ENCODE measurements around the gene FAM168B.
"Not testable (repeated sequence)": the region's sequence is repeated elsewhere in the genome, so short reads cannot be mapped to it uniquely, and the experiment has no call there.

The FAM168B gene, protein sequence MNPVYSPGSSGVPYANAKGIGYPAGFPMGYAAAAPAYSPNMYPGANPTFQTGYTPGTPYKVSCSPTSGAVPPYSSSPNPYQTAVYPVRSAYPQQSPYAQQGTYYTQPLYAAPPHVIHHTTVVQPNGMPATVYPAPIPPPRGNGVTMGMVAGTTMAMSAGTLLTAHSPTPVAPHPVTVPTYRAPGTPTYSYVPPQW

DNA sequence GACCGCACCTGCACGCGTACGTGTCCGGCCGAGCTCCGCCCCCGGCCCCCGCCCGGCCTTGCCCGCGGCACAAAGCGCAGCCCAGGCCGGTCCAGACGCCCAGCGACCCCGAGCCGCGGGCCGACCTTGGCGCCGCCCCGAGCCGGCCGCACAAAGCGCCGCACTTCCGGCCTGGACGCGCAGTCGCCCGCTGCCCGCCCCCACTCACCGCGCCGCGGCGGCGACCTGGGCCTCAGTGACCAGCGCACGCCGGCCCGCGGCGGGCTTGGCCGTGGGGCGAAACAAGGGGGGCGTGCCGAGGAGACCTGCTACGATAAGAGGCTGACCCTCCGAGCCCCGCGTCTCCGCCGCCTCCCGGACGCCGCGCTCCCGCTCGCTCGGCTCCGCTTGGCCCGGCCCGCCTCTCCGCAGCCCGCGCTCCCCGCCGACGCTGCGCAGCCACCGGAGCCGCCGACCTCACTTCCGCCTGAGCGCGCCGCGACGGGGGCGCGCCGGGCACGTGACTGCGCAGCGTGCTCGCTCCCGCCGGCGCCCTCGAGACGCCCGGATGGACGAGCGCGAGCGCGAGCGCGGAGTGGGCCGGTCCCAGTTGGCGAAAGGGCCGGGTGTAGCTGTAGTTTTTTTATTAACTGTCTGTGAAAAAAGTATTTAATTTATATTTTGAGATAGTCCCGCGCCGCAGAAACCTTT lies at the start of gene FAM168B:
Gene FAM168B, minus strand, starts transcription at position 455 of the 690 bp plus-strand sequence. CDS start 10,814 bp downstream, outside the sequence.
- Mint-ChIP-seq H3K9me3 (no peaks in the 10 kb centered on the region), H3K27ac (peak within 1 kb of the TSS; percentile 97), H3K4me3 (peak within 1 kb of the TSS; percentile 93), H3K36me3 (ENCODE audit: low read depth) (peaks cover 19% of the 10 kb centered on the region), H3K27me3 (no peaks in the 10 kb centered on the region), H3K4me1 (ENCODE audit: low read depth) (peaks cover 36% of the 10 kb centered on the region)

DNA sequence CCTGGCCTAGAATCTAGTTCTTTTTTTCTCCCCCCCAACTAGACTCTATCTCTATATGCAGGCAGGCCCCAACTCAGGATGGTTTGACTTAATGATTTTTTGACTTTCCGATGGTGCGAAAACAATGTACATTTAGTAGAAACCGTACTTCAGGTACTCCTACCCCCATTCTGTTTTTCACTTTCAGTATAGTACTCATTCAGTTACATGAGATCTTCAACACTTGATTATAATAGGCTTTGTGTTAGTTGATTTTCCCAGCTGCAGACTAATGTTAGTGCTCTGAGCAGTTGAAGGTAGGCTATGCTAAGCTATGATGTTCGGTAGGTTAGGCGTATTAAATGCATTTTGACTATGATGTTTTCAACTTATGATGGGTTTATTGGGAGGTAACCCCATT lies 49.6 kb upstream of the FAM168B start:
- H3K27ac Mint-ChIP-seq, result no peak overlapping the region
- no peaks in the 10 kb centered on the region for H3K9me3 Mint-ChIP-seq
- H3K4me3 Mint-ChIP-seq, result no peak overlapping the region
- peaks cover 59% of the 10 kb centered on the region for H3K36me3 Mint-ChIP-seq (ENCODE audit: low read depth)
- H3K4me1 Mint-ChIP-seq (ENCODE audit: low read depth), result peaks cover 14% of the 10 kb centered on the region
- no peaks in the 10 kb centered on the region for H3K27me3 Mint-ChIP-seq

DNA sequence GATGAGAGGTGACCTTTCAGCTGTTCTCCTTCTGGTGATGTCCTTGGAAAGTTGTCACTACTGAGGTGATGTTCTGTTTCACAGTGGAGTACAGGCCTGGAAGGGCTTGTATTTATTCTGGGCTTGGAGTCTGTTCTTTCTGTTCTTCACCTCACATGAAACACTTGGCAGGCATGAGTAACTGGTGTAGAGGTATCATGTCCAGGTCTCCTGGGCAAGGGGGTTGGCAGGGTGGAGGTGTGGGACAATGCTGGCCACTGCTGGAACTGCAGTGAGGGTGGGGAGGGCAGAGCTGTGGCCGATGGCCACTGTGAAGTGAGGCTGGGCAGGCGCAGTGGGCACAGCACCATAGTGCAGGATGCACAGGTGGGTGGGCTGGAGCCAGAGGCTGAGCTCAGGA lies 47.3 kb upstream of the FAM168B start:
- H3K27ac Mint-ChIP-seq, result no peak overlapping the region
- peaks cover 21% of the 10 kb centered on the region for H3K4me1 Mint-ChIP-seq (ENCODE audit: low read depth)
- no peaks in the 10 kb centered on the region for H3K9me3 Mint-ChIP-seq
- H3K27me3 Mint-ChIP-seq, result no peaks in the 10 kb centered on the region
- no peak overlapping the region for H3K4me3 Mint-ChIP-seq
- H3K36me3 Mint-ChIP-seq (ENCODE audit: low read depth), result peaks cover 65% of the 10 kb centered on the region

DNA sequence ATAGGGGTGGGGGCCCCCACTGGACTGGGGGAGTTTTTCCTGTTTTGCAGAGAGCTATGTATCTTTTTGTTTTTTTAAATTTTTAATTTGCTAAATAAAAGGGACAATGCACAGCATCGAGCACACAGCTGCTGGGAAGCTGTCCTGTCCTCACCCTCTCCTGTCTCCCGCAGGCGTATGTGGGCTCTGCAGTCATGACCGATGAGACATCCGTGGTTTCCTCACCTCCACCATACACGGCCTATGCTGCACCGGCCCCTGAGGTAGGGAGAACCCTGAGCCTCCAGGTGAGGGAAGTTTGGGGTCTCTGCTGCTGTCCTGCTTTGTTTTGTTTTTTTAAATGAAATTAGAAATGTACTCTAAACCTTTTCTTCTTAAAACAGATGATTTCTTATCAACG lies 39.5 kb upstream of the FAM168B start:
- Mint-ChIP-seq H3K9me3 (no peaks in the 10 kb centered on the region), H3K4me3 (no peak overlapping the region), H3K27ac (no peak overlapping the region), H3K36me3 (ENCODE audit: low read depth) (peaks cover 64% of the 10 kb centered on the region), H3K27me3 (no peaks in the 10 kb centered on the region), H3K4me1 (ENCODE audit: low read depth) (peaks cover 6% of the 10 kb centered on the region)

DNA sequence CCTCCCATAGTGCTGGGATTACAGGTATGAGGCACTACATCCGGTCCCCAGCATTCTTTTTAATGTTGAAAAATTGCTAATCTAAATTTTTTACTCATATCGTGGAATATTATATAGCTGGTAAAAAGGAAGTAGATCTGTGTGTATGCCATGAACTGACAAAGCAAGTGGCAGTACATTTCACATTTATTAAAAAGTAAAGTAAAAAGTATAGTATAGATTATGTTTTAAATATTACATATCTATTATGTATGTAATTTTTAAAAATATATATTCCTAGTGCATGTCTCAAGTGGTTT lies 37.0 kb upstream of the FAM168B start:
- Mint-ChIP-seq H3K4me1 (ENCODE audit: low read depth) (no peaks in the 10 kb centered on the region), H3K27ac (no peak overlapping the region), H3K36me3 (ENCODE audit: low read depth) (peaks cover 71% of the 10 kb centered on the region), H3K27me3 (no peaks in the 10 kb centered on the region), H3K4me3 (no peak overlapping the region), H3K9me3 (no peaks in the 10 kb centered on the region)

DNA sequence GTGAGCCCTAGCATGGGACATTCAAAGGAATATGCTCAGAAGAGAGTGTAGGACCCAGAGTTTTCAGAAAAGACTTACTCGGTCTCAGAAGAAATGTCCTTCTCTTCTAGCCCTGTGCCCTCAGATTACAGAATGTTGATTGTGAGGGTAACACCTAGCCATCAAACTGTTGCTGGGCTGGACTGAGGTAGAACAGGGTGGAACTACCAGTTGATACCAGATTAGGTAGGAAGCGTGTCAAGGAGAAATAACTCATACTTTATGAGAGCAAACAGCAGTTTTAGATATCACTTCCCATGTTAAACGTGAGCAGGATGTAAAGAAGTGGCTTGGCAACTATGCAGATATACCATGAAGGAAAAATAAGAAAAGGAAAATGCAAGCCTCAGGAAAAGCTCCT lies 34.7 kb upstream of the FAM168B start:
- Mint-ChIP-seq H3K36me3 (ENCODE audit: low read depth) (peaks cover 68% of the 10 kb centered on the region), H3K27ac (no peak overlapping the region), H3K27me3 (no peaks in the 10 kb centered on the region), H3K9me3 (no peaks in the 10 kb centered on the region), H3K4me1 (ENCODE audit: low read depth) (no peaks in the 10 kb centered on the region), H3K4me3 (no peak overlapping the region)

DNA sequence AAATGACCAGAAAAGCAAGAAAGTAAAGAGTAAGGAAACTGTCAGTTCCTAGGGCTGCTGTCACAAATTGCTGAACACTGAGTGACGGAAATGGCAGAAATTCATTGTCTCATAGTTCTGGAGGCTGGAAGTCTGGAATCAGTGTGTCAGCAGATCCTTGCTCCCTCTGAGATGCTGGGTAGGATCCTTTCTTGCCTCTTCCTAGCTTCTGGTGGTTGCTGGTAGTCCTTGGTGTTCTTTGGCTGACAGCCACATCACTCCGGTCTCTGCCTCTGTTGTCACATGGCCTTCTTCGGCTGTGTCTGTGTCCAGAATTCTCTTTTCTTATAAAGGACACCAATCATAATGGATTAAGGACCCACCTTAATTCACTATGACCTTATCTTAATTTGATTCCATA lies 33.8 kb upstream of the FAM168B start:
- H3K9me3 Mint-ChIP-seq, result no peaks in the 10 kb centered on the region
- peaks cover 75% of the 10 kb centered on the region for H3K36me3 Mint-ChIP-seq (ENCODE audit: low read depth)
- no peak overlapping the region for H3K27ac Mint-ChIP-seq
- H3K27me3 Mint-ChIP-seq, result no peaks in the 10 kb centered on the region
- no peak overlapping the region for H3K4me3 Mint-ChIP-seq
- no peaks in the 10 kb centered on the region for H3K4me1 Mint-ChIP-seq (ENCODE audit: low read depth)

DNA sequence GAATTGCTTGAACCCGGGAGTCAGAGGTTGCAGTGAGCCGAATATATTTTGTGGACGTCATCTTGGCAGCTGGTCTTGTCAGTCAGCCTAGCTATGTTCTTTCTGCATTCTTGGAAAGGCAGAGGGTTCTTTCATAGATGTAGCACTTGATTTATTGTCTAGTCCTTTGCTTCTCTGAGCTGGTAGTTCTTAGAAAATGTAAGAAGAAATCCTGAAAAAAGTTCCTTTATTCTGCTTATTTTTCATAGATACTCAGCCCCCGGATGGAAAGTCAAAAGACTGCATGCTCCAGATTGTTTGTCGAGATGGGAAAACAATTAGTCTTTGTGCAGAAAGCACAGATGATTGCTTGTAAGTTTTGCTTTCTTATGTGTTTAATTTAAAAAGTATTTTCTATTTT lies 33.2 kb upstream of the FAM168B start:
- Mint-ChIP-seq H3K36me3 (ENCODE audit: low read depth) (peaks cover 79% of the 10 kb centered on the region), H3K27ac (no peak overlapping the region), H3K4me3 (no peak overlapping the region), H3K27me3 (no peaks in the 10 kb centered on the region), H3K9me3 (no peaks in the 10 kb centered on the region), H3K4me1 (ENCODE audit: low read depth) (no peaks in the 10 kb centered on the region)

DNA sequence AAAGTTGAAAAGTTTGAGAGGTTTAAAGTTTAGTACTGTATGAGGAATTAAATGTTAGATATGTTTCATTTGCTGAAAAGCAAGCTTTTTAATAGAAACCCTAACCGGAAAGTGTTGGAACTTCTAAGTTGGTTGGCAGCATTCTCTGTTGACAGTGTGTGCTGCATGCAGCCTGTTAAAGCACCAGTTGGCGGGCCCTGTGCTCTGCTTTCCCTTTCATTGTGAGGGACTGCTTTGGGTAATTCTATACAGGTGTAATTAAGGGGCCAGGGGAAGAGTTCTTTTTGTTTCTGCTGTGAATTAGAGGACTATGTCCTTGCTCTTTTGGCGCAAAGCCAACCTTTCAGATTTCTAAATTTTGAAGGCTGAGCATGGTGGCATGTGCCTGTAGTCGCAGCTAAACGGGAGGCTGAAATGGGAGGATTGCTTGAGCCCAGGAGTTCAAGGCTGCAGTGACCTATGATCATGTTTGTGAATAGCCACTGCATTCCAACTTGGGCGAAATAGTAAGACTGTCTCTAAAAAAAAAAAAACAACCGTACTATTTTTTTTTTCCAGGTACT lies 32.0 kb upstream of the FAM168B start:
- Mint-ChIP-seq H3K4me3 (no peak overlapping the region), H3K36me3 (ENCODE audit: low read depth) (peaks cover 79% of the 10 kb centered on the region), H3K4me1 (ENCODE audit: low read depth) (peaks cover 5% of the 10 kb centered on the region), H3K27me3 (no peaks in the 10 kb centered on the region), H3K9me3 (no peaks in the 10 kb centered on the region), H3K27ac (no peak overlapping the region)

DNA sequence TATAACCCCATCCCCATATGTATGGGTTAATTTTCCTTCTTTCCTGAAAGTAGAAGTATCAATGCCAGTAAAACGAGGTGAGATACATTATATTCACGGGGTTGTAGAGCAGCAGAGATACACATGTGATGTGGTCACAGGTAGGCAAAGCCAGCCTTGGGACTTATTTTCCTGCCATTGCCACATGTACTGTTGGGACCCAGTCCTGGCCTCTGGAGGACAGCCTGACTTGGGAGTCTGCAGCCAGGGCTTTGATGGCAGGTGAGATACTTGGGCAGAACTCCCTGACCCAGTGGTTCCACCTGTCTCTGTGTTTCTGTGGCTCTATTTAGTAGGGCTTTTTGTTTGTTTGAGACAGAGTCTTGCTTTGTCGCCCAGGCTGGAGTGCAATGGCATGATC lies 29.9 kb upstream of the FAM168B start:
- Mint-ChIP-seq H3K4me1 (ENCODE audit: low read depth) (peaks cover 12% of the 10 kb centered on the region), H3K4me3 (no peak overlapping the region), H3K9me3 (no peaks in the 10 kb centered on the region), H3K36me3 (ENCODE audit: low read depth) (peaks cover 60% of the 10 kb centered on the region), H3K27ac (no peak overlapping the region), H3K27me3 (no peaks in the 10 kb centered on the region)

DNA sequence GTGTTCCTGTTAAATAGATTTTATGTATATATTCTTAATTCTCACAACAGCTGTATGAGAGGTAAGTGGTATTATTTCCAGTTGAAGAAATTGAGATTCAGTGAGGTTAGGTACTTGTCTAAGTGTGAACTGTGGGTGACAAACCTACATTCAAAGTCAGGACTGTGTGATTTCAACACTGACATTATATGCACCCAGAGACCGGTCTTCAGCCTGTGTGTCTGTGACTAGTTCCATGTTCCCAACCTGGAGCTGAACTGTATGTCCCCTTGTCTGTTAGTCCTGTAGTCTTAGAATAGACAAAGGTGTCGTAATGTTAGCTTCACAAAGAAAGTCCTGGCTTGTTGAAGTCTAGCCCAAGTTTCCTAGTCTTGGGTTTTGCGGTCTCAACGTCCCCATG lies 29.2 kb upstream of the FAM168B start:
- H3K36me3 Mint-ChIP-seq (ENCODE audit: low read depth), result peaks cover 56% of the 10 kb centered on the region
- H3K4me1 Mint-ChIP-seq (ENCODE audit: low read depth), result peaks cover 15% of the 10 kb centered on the region
- H3K27me3 Mint-ChIP-seq, result no peaks in the 10 kb centered on the region
- no peak overlapping the region for H3K4me3 Mint-ChIP-seq
- H3K27ac Mint-ChIP-seq, result no peak overlapping the region
- H3K9me3 Mint-ChIP-seq, result no peaks in the 10 kb centered on the region

DNA sequence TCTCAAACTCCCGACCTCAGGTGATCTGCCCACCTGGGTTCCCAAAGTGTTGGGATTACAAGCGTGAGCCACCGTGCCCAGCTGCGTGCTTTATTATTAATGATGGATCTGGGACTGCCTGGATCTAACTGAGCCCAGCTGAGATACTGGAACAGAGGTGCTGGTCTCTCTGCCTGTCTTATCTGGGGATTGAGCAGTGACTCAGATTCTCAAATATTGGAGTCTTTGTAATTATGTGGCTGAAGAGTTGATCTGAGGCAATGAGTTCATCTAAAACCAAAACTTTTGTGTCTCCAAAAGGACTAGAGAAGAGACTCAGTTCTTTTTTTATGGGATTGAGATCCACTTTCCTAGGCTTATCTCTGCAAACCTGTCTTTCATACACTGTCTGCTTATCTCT lies 28.2 kb upstream of the FAM168B start:
- H3K36me3 Mint-ChIP-seq (ENCODE audit: low read depth), result peaks cover 49% of the 10 kb centered on the region
- H3K9me3 Mint-ChIP-seq, result no peaks in the 10 kb centered on the region
- no peak overlapping the region for H3K27ac Mint-ChIP-seq
- H3K4me1 Mint-ChIP-seq (ENCODE audit: low read depth), result peaks cover 17% of the 10 kb centered on the region
- no peak overlapping the region for H3K4me3 Mint-ChIP-seq
- no peaks in the 10 kb centered on the region for H3K27me3 Mint-ChIP-seq

DNA sequence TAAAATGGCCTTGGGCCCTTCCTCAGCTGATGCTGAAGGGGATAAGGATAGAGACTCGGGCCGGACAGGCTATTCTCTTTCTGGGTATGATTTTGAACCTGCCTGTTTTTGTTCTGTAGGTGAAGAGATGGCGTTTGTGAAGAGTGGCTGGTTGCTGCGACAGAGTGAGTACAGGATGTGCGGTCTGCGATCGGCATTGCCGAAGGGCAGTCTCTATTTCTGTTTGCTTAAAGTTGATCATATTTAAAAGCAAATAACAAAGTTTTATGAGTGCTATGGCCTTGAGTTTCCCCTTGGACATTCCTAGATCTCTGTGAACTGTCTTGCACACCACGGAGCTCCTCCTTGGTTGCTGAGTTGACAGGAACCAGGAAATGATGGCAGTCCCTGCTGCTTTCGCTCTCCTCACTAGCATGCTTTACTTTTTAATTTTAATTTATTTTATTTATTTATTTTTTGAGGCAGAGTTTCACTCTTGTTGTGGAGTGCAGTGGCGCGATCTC lies 27.6 kb upstream of the FAM168B start:
- Mint-ChIP-seq H3K36me3 (ENCODE audit: low read depth) (peaks cover 53% of the 10 kb centered on the region), H3K4me1 (ENCODE audit: low read depth) (peaks cover 22% of the 10 kb centered on the region), H3K27ac (no peak overlapping the region), H3K4me3 (no peak overlapping the region), H3K27me3 (no peaks in the 10 kb centered on the region), H3K9me3 (no peaks in the 10 kb centered on the region)

DNA sequence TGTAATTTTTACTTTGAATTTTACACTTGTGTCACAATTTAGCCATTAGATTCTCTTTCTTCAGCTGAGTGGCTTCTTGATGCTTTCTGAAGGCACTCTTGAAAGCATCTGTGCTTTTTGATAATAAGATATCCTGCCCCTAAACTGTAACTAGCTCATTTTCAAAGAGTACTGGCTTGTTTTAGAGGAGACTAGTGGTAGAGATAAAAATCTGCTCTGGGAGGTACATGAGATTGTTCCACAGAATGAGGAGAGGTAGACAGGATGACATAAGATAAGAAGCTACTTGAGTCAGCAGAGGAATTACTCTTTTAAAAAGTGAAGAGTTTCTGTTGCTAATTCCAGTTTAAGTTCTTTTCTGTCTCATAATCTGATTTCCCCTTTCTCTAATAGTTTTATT lies 22.5 kb upstream of the FAM168B start:
- Mint-ChIP-seq H3K36me3 (ENCODE audit: low read depth) (peaks cover 58% of the 10 kb centered on the region), H3K27me3 (no peaks in the 10 kb centered on the region), H3K4me3 (no peak overlapping the region), H3K27ac (no peak overlapping the region), H3K9me3 (peaks cover 6% of the 10 kb centered on the region), H3K4me1 (ENCODE audit: low read depth) (peaks cover 66% of the 10 kb centered on the region)

DNA sequence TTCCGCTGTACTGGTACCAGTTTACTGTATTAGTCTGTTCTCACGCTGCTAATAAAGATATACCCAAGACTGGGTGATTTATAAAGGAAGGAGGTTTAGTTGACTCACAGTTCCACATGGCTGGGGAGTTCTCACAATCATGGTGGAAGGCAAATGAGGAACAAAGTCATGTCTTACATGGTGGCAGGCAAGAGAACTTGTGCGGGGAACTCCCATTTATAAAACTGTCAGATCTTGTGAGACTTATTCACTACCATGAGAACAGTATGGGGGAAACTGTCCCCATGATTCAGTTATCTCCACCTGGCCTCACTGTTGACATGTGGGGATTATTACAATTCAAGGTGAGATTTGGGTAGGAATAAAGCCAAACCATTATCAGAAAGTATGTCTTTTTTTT lies 21.7 kb upstream of the FAM168B start:
- Mint-ChIP-seq H3K27ac (peak overlapping the region; percentile 38), H3K36me3 (ENCODE audit: low read depth) (peaks cover 61% of the 10 kb centered on the region), H3K4me1 (ENCODE audit: low read depth) (peaks cover 71% of the 10 kb centered on the region)
- not testable (repeated sequence) for H3K27me3 Mint-ChIP-seq, H3K9me3 Mint-ChIP-seq, H3K4me3 Mint-ChIP-seq
